ENCODE data around the gene CLEC9A. TPM values are rescaled to one million over a fixed set of nuclear protein-coding genes. Genes with fewer than 3 reads are reported as not detected.
"Not testable (repeated sequence)": the region's sequence is repeated elsewhere in the genome, so short reads cannot be mapped to it uniquely, and the experiment has no call there.

The CLEC9A gene
- total RNA-seq, 2 experiments from 2014 or later, result not detected

DNA sequence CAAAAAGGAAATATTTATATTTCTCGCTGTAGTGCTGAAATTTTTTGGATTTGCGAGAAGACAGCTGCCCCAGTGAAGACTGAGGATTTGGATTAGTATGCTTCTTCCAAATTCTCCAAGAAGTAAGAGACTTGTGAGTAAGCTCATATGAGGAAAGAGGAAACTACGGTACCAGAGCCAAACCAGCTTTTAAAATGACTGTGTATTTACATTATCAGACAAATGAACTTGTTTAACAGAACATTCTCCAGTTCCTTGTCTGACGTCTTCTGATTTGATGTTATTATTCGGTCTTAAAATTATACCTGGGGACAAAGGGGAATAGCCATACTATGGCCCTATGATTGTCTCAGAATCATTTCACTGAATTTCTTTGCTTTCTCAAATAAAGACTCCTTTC is 12.1 kb upstream of the CLEC9A start:
- POLR2A ChIA-PET, result interaction anchor here (1.1 to 1.7 kb wide), 4 partner anchors 8 to 22 kb away, joined by 3 to 4 read pairs (median 4); no protein-coding TSS in a partner anchor
- TF ChIP-seq, protein P1, sequence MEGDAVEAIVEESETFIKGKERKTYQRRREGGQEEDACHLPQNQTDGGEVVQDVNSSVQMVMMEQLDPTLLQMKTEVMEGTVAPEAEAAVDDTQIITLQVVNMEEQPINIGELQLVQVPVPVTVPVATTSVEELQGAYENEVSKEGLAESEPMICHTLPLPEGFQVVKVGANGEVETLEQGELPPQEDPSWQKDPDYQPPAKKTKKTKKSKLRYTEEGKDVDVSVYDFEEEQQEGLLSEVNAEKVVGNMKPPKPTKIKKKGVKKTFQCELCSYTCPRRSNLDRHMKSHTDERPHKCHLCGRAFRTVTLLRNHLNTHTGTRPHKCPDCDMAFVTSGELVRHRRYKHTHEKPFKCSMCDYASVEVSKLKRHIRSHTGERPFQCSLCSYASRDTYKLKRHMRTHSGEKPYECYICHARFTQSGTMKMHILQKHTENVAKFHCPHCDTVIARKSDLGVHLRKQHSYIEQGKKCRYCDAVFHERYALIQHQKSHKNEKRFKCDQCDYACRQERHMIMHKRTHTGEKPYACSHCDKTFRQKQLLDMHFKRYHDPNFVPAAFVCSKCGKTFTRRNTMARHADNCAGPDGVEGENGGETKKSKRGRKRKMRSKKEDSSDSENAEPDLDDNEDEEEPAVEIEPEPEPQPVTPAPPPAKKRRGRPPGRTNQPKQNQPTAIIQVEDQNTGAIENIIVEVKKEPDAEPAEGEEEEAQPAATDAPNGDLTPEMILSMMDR (conservative IDR thresholded peaks at IDR 0.05; ENCODE audit: low read length), result no peak
- TF ChIP-seq EZH2phosphoT487 (IDR thresholded peaks at IDR 0.05; ENCODE audit: borderline replicate concordance, low read depth, low read length), result no peak
- Histone ChIP-seq H3K4me2 (ENCODE audit: low read length) (no peak overlapping the region), H3K9me3 (ENCODE audit: low read length) (no peaks in the 10 kb centered on the region), H4K20me1 (ENCODE audit: insufficient read depth, low read length) (no peaks in the 10 kb centered on the region), H3K79me2 (ENCODE audit: insufficient read depth, low read depth, low read length) (no peaks in the 10 kb centered on the region), H2AFZ (ENCODE audit: low read length) (no peak overlapping the region), H3K9me2 (ENCODE audit: insufficient read depth, low read length) (no peaks in the 10 kb centered on the region), H3K4me3 (ENCODE audit: low read depth, low read length, poor library complexity, severe bottlenecking) (no peak overlapping the region), H3K4me1 (ENCODE audit: insufficient read depth, low read length, poor library complexity, severe bottlenecking) (no peaks in the 10 kb centered on the region), H3K36me3 (ENCODE audit: insufficient read depth, low read length) (no peaks in the 10 kb centered on the region), H3K27ac (ENCODE audit: low read depth, low read length, poor library complexity, severe bottlenecking) (no peak overlapping the region)
- no TSS peak for BruUV-seq (replicated peaks)
- CTCF ChIA-PET (ENCODE audit: unreplicated experiment), result no interaction called here
- no peak for DNase-seq (ENCODE audit: low spot score)
- intact Hi-C loops (cut with micrococcal nuclease; ENCODE audit: unreplicated experiment), result loop anchor here (5.0 kb wide), 1 partner anchor 124 kb away; no protein-coding TSS in a partner anchor

DNA sequence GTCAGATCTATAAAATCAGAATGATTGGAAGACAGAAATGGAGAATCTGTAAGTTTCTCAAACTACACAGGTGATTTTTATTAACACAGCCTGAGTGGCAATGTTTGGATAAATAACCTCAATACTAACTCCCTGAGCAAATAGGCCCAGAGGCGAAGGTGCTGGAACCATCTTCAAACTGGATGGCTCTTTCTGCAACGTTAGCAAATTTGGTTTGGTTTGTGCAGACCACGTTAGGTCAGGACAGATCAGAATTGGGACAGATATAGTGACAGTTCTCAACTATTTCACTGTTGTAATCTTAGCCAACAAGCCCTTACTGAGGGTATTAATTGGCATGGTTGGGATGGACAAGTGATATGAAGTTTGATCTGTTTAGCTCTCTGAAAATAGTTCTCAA is 9.1 kb upstream of the CLEC9A start:
- BruUV-seq (replicated peaks), result no TSS peak
- H3K4me3 ChIP-seq (ENCODE audit: low read depth, low read length, poor library complexity, severe bottlenecking), result no peak overlapping the region
- TF ChIP-seq EZH2phosphoT487 (IDR thresholded peaks at IDR 0.05; ENCODE audit: borderline replicate concordance, low read depth, low read length), result no peak
- TF ChIP-seq, protein P1 (conservative IDR thresholded peaks at IDR 0.05; ENCODE audit: low read length), result no peak
- no peaks in the 10 kb centered on the region for H3K9me2 ChIP-seq (ENCODE audit: insufficient read depth, low read length)
- H3K9me3 ChIP-seq (ENCODE audit: low read length), result no peaks in the 10 kb centered on the region
- no peaks in the 10 kb centered on the region for H3K4me1 ChIP-seq (ENCODE audit: insufficient read depth, low read length, poor library complexity, severe bottlenecking)
- CTCF ChIA-PET (ENCODE audit: unreplicated experiment), result no interaction called here
- no peak overlapping the region for H2AFZ ChIP-seq (ENCODE audit: low read length)
- no peaks in the 10 kb centered on the region for H3K36me3 ChIP-seq (ENCODE audit: insufficient read depth, low read length)
- no peak overlapping the region for H3K27ac ChIP-seq (ENCODE audit: low read depth, low read length, poor library complexity, severe bottlenecking)
- POLR2A ChIA-PET, result interaction anchor here (0.6 kb wide), 1 partner anchor 716 kb away, joined by 3 read pairs; no protein-coding TSS in a partner anchor
- DNase-seq (ENCODE audit: low spot score), result no peak
- intact Hi-C loops (cut with micrococcal nuclease; ENCODE audit: unreplicated experiment), result no loop called here
- no peaks in the 10 kb centered on the region for H3K79me2 ChIP-seq (ENCODE audit: insufficient read depth, low read depth, low read length)
- no peaks in the 10 kb centered on the region for H4K20me1 ChIP-seq (ENCODE audit: insufficient read depth, low read length)
- H3K4me2 ChIP-seq (ENCODE audit: low read length), result no peak overlapping the region

DNA sequence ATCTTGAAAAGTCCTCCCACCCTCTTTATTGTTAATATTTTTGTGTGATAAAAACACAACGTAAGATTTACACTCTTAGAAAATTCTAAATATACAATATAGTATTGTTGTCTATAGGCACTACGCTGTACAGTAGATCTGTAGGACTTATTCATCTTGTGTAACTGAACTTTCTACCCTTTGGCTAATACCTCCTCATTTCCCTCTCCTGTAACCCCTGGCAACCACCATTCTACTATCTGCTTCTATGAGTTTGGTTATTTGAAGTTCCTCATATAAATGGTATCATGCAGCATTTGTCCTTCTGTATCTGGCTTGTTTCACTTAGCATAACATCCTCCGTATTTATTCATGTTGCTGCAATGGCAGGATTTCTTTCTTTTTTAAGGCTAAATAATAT is 5.2 kb upstream of the CLEC9A start:
- TF ChIP-seq EZH2phosphoT487 (IDR thresholded peaks at IDR 0.05; ENCODE audit: borderline replicate concordance, low read depth, low read length), result no peak
- TF ChIP-seq, protein P1 (conservative IDR thresholded peaks at IDR 0.05; ENCODE audit: low read length), result no peak
- Histone ChIP-seq H3K9me2 (ENCODE audit: insufficient read depth, low read length) (no peaks in the 10 kb centered on the region), H3K9me3 (ENCODE audit: low read length) (no peaks in the 10 kb centered on the region), H3K27ac (ENCODE audit: low read depth, low read length, poor library complexity, severe bottlenecking) (no peak overlapping the region), H3K4me1 (ENCODE audit: insufficient read depth, low read length, poor library complexity, severe bottlenecking) (no peaks in the 10 kb centered on the region), H4K20me1 (ENCODE audit: insufficient read depth, low read length) (no peaks in the 10 kb centered on the region), H3K36me3 (ENCODE audit: insufficient read depth, low read length) (no peaks in the 10 kb centered on the region), H2AFZ (ENCODE audit: low read length) (no peak overlapping the region), H3K4me2 (ENCODE audit: low read length) (no peak overlapping the region), H3K4me3 (ENCODE audit: low read depth, low read length, poor library complexity, severe bottlenecking) (no peak overlapping the region), H3K79me2 (ENCODE audit: insufficient read depth, low read depth, low read length) (no peaks in the 10 kb centered on the region)
- no TSS peak for BruUV-seq (replicated peaks)
- no peak for DNase-seq (ENCODE audit: low spot score)
- POLR2A ChIA-PET, result interaction anchor here (0.6 to 0.8 kb wide), 2 partner anchors 14 to 425 kb away, joined by 3 to 4 read pairs; no protein-coding TSS in a partner anchor
- intact Hi-C loops (cut with micrococcal nuclease; ENCODE audit: unreplicated experiment), result no loop called here
- CTCF ChIA-PET (ENCODE audit: unreplicated experiment), result no interaction called here

DNA sequence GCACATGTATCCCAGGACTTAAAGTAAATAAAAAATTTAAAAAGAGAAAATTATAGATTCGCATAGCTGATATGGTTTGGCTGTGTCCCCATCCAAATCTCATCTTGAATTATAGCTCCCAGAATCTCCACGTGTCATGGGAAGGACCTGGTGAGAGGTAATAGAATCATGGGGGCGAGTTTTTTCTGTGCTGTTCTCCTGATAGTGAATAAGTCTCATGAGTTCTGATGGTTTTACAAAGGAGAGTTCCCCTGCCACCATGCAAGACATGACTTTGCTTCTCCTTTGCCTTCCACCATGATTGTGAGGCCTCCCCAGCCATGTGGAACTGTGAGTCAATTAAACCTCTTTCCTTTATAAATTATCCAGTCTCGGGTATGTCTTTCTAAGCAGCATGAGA is 3.8 kb upstream of the CLEC9A start:
- H2AFZ ChIP-seq (ENCODE audit: low read length); H3K9me2 ChIP-seq (ENCODE audit: insufficient read depth, low read length); H3K79me2 ChIP-seq (ENCODE audit: insufficient read depth, low read depth, low read length); H3K27ac ChIP-seq (ENCODE audit: low read depth, low read length, poor library complexity, severe bottlenecking); H3K4me2 ChIP-seq (ENCODE audit: low read length); H4K20me1 ChIP-seq (ENCODE audit: insufficient read depth, low read length); BruUV-seq (replicated peaks); H3K9me3 ChIP-seq (ENCODE audit: low read length); CTCF ChIA-PET (ENCODE audit: unreplicated experiment); H3K4me3 ChIP-seq (ENCODE audit: low read depth, low read length, poor library complexity, severe bottlenecking); POLR2A ChIA-PET; DNase-seq (ENCODE audit: low spot score); H3K36me3 ChIP-seq (ENCODE audit: insufficient read depth, low read length); H3K4me1 ChIP-seq (ENCODE audit: insufficient read depth, low read length, poor library complexity, severe bottlenecking); intact Hi-C loops (cut with micrococcal nuclease; ENCODE audit: unreplicated experiment): not testable (repeated sequence)

Data from OCI-LY7 (cell line).